Loucy (cell line): ENCODE measurements around the gene FMN1.

Source experiments
- H2AFZ ChIP-seq: fragments of 200-600 bp; sonication (generic); 2 replicates; pipeline ENCODE4 v1.6.0; 2016; ENCODE audit warnings: antibody characterized with exemption, mild to moderate bottlenecking, low read length, moderate library complexity
- H3F3A ChIP-seq: fragments of 200-600 bp; 2 replicates; pipeline ENCODE4 v1.6.0; 2016; ENCODE audit warnings: antibody characterized with exemption, low read depth, mild to moderate bottlenecking
- H3K27me3 ChIP-seq: fragments of 200-600 bp; sonication (generic); 2 replicates; pipeline ENCODE4 v1.6.1; 2014; ENCODE audit warnings: low read length, mild to moderate bottlenecking; ENCODE audit not compliant: insufficient read depth, poor library complexity, severe bottlenecking
- H3K36me3 ChIP-seq: fragments of 200-600 bp; sonication (generic); 2 replicates; pipeline ENCODE4 v1.6.1; 2016; ENCODE audit warnings: low read length; ENCODE audit not compliant: insufficient read depth
- H3K4me1 ChIP-seq: fragments of 200-600 bp; sonication (generic); 2 replicates; pipeline ENCODE4 v1.5.1; 2014; ENCODE audit warnings: low read length, mild to moderate bottlenecking; ENCODE audit not compliant: insufficient read depth, poor library complexity, severe bottlenecking
- H3K4me2 ChIP-seq: fragments of 200-600 bp; sonication (generic); 2 replicates; pipeline ENCODE4 v1.6.0; 2014; ENCODE audit warnings: antibody characterized with exemption, low read length, low read depth, mild to moderate bottlenecking; ENCODE audit not compliant: poor library complexity, severe bottlenecking
- H3K4me3 ChIP-seq: fragments of 200-600 bp; sonication (generic); 2 replicates; pipeline ENCODE4 v1.5.1; 2014; ENCODE audit warnings: low read length, mild to moderate bottlenecking, mixed read lengths; ENCODE audit not compliant: poor library complexity, severe bottlenecking
- H3K79me2 ChIP-seq: fragments of 200-600 bp; sonication (generic); 2 replicates; pipeline ENCODE4 v1.6.1; 2014; ENCODE audit warnings: low read length; ENCODE audit not compliant: insufficient read depth
- H3K9ac ChIP-seq: fragments of 200-600 bp; sonication (generic); 2 replicates; pipeline ENCODE4 v1.6.0; 2014; ENCODE audit warnings: mild to moderate bottlenecking, low read depth, low read length, moderate library complexity; ENCODE audit not compliant: poor library complexity, severe bottlenecking
- H3K9me2 ChIP-seq: fragments of 200-600 bp; sonication (generic); replicated peaks from 2 replicates; pipeline ENCODE4 v1.6.1; 2016; ENCODE audit warnings: low read depth, low read length, mixed read lengths
- H3K9me3 ChIP-seq: fragments of 200-600 bp; sonication (generic); 2 replicates; pipeline ENCODE4 v1.6.1; 2014; ENCODE audit warnings: mild to moderate bottlenecking, antibody characterized with exemption, low read length, low read depth; ENCODE audit not compliant: insufficient read depth
- H4K20me1 ChIP-seq: fragments of 200-600 bp; sonication (generic); 2 replicates; pipeline ENCODE4 v1.6.0; 2014; ENCODE audit warnings: antibody characterized with exemption, low read length, mild to moderate bottlenecking; ENCODE audit not compliant: insufficient read depth, poor library complexity, severe bottlenecking
- EZH2phosphoT487 ChIP-seq: fragments of 200-600 bp; IDR thresholded peaks from 2 replicates; pipeline ENCODE4 v1.6.1; 2018; ENCODE audit warnings: antibody characterized with exemption, mild to moderate bottlenecking, moderate library complexity, borderline replicate concordance
- TF ChIP-seq, protein P1 (sequence below): fragments of 200-600 bp; sonication (generic); conservative IDR thresholded peaks from 2 replicates; pipeline ENCODE4 v1.5.1; 2014; ENCODE audit warnings: mild to moderate bottlenecking, antibody characterized with exemption, low read length

Gene FMN1

GRCh38 chr15:32763295-32763694, 431.2 kb downstream of the FMN1 start:
- TF ChIP-seq, protein P1, sequence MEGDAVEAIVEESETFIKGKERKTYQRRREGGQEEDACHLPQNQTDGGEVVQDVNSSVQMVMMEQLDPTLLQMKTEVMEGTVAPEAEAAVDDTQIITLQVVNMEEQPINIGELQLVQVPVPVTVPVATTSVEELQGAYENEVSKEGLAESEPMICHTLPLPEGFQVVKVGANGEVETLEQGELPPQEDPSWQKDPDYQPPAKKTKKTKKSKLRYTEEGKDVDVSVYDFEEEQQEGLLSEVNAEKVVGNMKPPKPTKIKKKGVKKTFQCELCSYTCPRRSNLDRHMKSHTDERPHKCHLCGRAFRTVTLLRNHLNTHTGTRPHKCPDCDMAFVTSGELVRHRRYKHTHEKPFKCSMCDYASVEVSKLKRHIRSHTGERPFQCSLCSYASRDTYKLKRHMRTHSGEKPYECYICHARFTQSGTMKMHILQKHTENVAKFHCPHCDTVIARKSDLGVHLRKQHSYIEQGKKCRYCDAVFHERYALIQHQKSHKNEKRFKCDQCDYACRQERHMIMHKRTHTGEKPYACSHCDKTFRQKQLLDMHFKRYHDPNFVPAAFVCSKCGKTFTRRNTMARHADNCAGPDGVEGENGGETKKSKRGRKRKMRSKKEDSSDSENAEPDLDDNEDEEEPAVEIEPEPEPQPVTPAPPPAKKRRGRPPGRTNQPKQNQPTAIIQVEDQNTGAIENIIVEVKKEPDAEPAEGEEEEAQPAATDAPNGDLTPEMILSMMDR, result no peak
- TF ChIP-seq EZH2phosphoT487, result no peak
- Histone ChIP-seq H3K4me3 (no peak overlapping the region), H3K79me2 (no peaks in the 10 kb centered on the region), H3K9me2 (no peaks in the 10 kb centered on the region), H3K27me3 (no peaks in the 10 kb centered on the region), H3K36me3 (no peaks in the 10 kb centered on the region), H3F3A (no peaks in the 10 kb centered on the region), H3K4me1 (no peaks in the 10 kb centered on the region), H3K9ac (no peak overlapping the region), H2AFZ (no peak overlapping the region), H3K9me3 (no peaks in the 10 kb centered on the region), H4K20me1 (no peaks in the 10 kb centered on the region), H3K4me2 (no peak overlapping the region)

- Histone ChIP-seq H4K20me1 (no peaks in the 10 kb centered on the region), H3K36me3 (no peaks in the 10 kb centered on the region), H3K79me2 (no peaks in the 10 kb centered on the region), H3K4me2 (no peak overlapping the region), H3K9ac (no peak overlapping the region), H3K4me3 (no peak overlapping the region), H3K9me3 (no peaks in the 10 kb centered on the region), H3F3A (no peaks in the 10 kb centered on the region), H3K9me2 (no peaks in the 10 kb centered on the region), H3K4me1 (no peaks in the 10 kb centered on the region), H2AFZ (no peak overlapping the region), H3K27me3 (no peaks in the 10 kb centered on the region)
- TF ChIP-seq, protein P1, result no peak
- TF ChIP-seq EZH2phosphoT487, result no peak
Measured at GRCh38 chr15:32757426-32757825, 437.1 kb downstream of the FMN1 start.

DNA sequence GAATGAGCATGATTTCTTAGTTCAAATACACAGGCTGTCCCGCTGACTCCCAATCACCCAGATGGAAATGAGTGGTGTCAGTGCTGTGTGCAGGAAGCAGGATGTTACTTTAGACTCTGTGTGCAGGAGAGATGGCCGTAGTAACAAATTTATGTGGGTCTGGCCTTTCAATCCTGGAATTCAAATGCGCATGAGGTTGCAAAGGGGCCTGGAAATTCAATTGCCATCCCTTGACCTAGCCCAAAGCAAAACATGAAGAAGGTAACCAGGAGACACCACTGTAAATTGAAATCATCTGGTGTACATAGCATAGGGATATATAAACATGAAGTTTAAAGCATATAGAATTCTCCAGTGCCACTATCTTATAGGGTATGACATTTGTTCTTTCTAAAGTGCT, 443.5 kb downstream of the FMN1 start:
- no peaks in the 10 kb centered on the region for H3K36me3 ChIP-seq
- no peak overlapping the region for H2AFZ ChIP-seq
- no peaks in the 10 kb centered on the region for H3K27me3 ChIP-seq
- H3K4me1 ChIP-seq, result no peaks in the 10 kb centered on the region
- H3K9me2 ChIP-seq, result no peaks in the 10 kb centered on the region
- no peak overlapping the region for H3K4me2 ChIP-seq
- TF ChIP-seq EZH2phosphoT487, result no peak
- TF ChIP-seq, protein P1, result no peak
- no peak overlapping the region for H3K4me3 ChIP-seq
- no peaks in the 10 kb centered on the region for H3K79me2 ChIP-seq
- H4K20me1 ChIP-seq, result no peaks in the 10 kb centered on the region
- H3K9ac ChIP-seq, result no peak overlapping the region
- H3F3A ChIP-seq, result no peaks in the 10 kb centered on the region
- no peaks in the 10 kb centered on the region for H3K9me3 ChIP-seq
